Keratinocyte (primary cell): ENCODE measurements around the gene PLS1.

Experiments
- CTCF ChIP-seq, 3 experiments: IDR thresholded peaks in 1 of 3; conservative IDR thresholded peaks in 1 of 3; optimal IDR thresholded peaks in 1 of 3; 2 replicates in 2 of 3; 3 replicates in 1 of 3; pipeline versions ENCODE3 to v1.5.1; 2011; ENCODE audit warnings: low read length in 3 of 3, mild to moderate bottlenecking in 3 of 3, moderate library complexity in 2 of 3, control low read depth in 1 of 3, inconsistent platforms in 1 of 3; ENCODE audit not compliant: insufficient read depth in 2 of 3; ENCODE audit errors: extremely low read depth in 1 of 3
- EZH2 ChIP-seq: IDR thresholded peaks from one replicate; pipeline ENCODE4 v1.6.1; 2012; ENCODE audit warnings: inconsistent platforms, mild to moderate bottlenecking, low read length, moderate library complexity

- no peak for TF ChIP-seq CTCF (optimal IDR thresholded peaks at IDR 0.05 in 1 of 3, IDR thresholded peaks at IDR 0.05 in 1 of 3, conservative IDR thresholded peaks at IDR 0.05 in 1 of 3; ENCODE audit: extremely low read depth in 1 of 3, insufficient read depth in 2 of 3, low read length in 3 of 3)
- TF ChIP-seq EZH2: no peak
Measured at GRCh38 chr3:142568393-142569017, 27.7 kb upstream of the PLS1 start.
